Gastrocnemius medialis (tissue), 4 donors: ENCODE results near the gene SIMC1. TPM values are rescaled to one million over a fixed set of nuclear protein-coding genes. Genes with fewer than 3 reads are reported as not detected.

ENCODE experiments used
- ATAC-seq, 2 donors: fragments of 150-250 bp; one replicate each; pipeline ENCODE4 v1.9.1; 2016
- DNase-seq, 2 donors: peaks; one replicate each; pipeline ENCODE4 v3.0.0-alpha.2; 2019
- H3K27ac ChIP-seq, 4 donors: fragments of 200-600 bp; sonication (generic); 1 replicate in 1 of 4; 2 replicates in 3 of 4; pipeline ENCODE4 v1.5.1; 2016 to 2018; ENCODE audit warnings: mild to moderate bottlenecking in 2 of 4, moderate library complexity in 1 of 4
- H3K27me3 ChIP-seq, 3 donors: fragments of 200-600 bp; sonication (generic) in 2 of 3; 1 replicate in 1 of 3; 2 replicates in 2 of 3; pipeline versions ENCODE4 v1.5.1 to v1.6.0; 2016 to 2019; ENCODE audit warnings: mild to moderate bottlenecking in 1 of 3, moderate library complexity in 1 of 3
- H3K36me3 ChIP-seq, 2 donors: fragments of 200-600 bp; sonication (generic) in 1 of 2; one replicate each; pipeline ENCODE4 v1.5.1; 2017 to 2018
- H3K4me1 ChIP-seq, 2 donors: fragments of 200-600 bp; sonication (generic) in 1 of 2; one replicate each; pipeline ENCODE4 v1.5.1; 2016 to 2017; ENCODE audit warnings: mild to moderate bottlenecking in 2 of 2
- H3K4me3 ChIP-seq, 4 donors: fragments of 200-600 bp; sonication (generic) in 3 of 4; 1 replicate in 1 of 4; 2 replicates in 3 of 4; pipeline ENCODE4 v1.5.1; 2016 to 2019; ENCODE audit warnings: mild to moderate bottlenecking in 2 of 4
- H3K9me3 ChIP-seq, 3 donors: fragments of 200-600 bp; sonication (generic) in 2 of 3; 1 replicate in 1 of 3; 2 replicates in 2 of 3; pipeline ENCODE4 v1.5.1; 2016 to 2019
- POLR2A ChIP-seq, 2 donors: fragments of 450-650 bp; IDR thresholded peaks; one replicate each; pipeline ENCODE4 v1.6.1; 2017; ENCODE audit warnings: antibody characterized with exemption in 2 of 2, mild to moderate bottlenecking in 2 of 2, moderate library complexity in 2 of 2
- in situ Hi-C, 4 donors: fragments of 200-750 bp; cut with MboI; loops; one replicate each; pipeline versions ENCODE4 v1.15.0 to v1.8.0; 2017; ENCODE audit warnings: low sequenced_read_pairs in 4 of 4
- intact Hi-C: fragments of 100-400 bp; cut with DNase I; formaldehyde crosslinking; loops from one replicate; pipeline ENCODE4 v1.15.1; 2023; ENCODE audit warnings: low total_unique reads
- total RNA-seq, 4 donors: library from RNA; depleted of rRNA; stranded (reverse); fragments of >200 nt; gene quantifications; one replicate each; pipeline versions ENCODE4 v1.1.0 to v1.2.3, GENCODE V29; 2016
- TF ChIP-seq, protein P1 (sequence below), 5 experiments: fragments of 450-650 bp in 3 of 5; fragments of 200-600 bp in 2 of 5; sonication (generic) in 2 of 5; IDR thresholded peaks in 4 of 5; conservative IDR thresholded peaks in 1 of 5; 1 replicate in 4 of 5; 2 replicates in 1 of 5; pipeline ENCODE4 v1.5.1; 2016 to 2019; ENCODE audit warnings: antibody characterized with exemption in 5 of 5, mild to moderate bottlenecking in 3 of 5, moderate library complexity in 3 of 5

SIMC1 gene
- total RNA-seq, 4 donors from 2014 or later = 5.1 to 45.8 (median 11.5) TPM

DNA sequence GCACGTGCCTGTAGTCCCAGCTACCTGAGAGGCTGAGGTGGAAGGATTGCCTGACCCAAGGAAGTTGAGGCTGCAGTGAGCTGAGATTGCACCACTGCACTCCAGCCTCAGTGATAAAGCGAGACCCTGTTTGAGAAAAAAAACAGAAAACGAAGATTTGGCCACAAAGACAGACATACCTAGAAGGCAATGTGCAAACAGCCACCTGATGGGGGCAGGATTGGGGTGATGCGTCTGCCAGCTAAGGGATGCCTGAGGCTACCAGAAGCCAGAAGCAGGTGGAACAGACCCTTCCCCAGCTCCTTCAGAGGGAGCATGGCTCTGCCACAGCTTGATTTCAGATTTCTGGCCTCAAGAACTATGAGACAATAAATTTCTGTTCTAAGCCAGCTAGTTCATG is 153.3 kb downstream of the SIMC1 start:
- ATAC-seq = no peak
- TF ChIP-seq POLR2A (IDR thresholded peaks at IDR 0.05) = no peak
- TF ChIP-seq, protein P1, sequence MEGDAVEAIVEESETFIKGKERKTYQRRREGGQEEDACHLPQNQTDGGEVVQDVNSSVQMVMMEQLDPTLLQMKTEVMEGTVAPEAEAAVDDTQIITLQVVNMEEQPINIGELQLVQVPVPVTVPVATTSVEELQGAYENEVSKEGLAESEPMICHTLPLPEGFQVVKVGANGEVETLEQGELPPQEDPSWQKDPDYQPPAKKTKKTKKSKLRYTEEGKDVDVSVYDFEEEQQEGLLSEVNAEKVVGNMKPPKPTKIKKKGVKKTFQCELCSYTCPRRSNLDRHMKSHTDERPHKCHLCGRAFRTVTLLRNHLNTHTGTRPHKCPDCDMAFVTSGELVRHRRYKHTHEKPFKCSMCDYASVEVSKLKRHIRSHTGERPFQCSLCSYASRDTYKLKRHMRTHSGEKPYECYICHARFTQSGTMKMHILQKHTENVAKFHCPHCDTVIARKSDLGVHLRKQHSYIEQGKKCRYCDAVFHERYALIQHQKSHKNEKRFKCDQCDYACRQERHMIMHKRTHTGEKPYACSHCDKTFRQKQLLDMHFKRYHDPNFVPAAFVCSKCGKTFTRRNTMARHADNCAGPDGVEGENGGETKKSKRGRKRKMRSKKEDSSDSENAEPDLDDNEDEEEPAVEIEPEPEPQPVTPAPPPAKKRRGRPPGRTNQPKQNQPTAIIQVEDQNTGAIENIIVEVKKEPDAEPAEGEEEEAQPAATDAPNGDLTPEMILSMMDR (IDR thresholded peaks at IDR 0.05 in 4 of 5, conservative IDR thresholded peaks at IDR 0.05 in 1 of 5) = no peak
- no peak for DNase-seq
- Histone ChIP-seq H3K4me3 (no peak overlapping the region), H3K27me3 (no peaks in the 10 kb centered on the region), H3K36me3 (peaks cover 0 to 46% of the 10 kb centered on the region in 2 donors), H3K27ac (peak overlapping the region in 3 of 4 donors; percentile 11 to 98 (median 22)), H3K4me1 (peaks cover 25 to 26% of the 10 kb centered on the region in 2 donors), H3K9me3 (no peaks in the 10 kb centered on the region)
- in situ Hi-C loops (no loop called here), intact Hi-C loops (no loop called here)

DNA sequence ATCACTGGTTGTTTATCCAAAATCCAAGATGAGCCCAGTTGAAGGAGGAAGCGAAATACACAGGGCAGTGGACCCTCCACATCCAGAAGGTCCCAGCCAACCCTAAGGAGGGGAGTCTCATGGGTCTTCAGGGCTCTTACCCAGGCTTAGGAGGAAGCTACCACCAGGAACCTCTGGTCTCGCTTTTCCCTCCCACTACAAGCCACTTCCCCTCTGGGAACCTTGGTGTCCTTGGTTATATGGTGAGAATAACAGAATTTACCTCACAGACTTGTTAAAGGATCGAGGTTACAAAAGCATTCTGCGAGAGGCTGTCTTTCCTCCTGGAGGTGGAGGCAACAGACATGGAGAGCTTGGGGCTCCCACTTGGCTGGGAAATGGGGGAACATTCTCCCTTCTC is 153.8 kb downstream of the SIMC1 start:
- Histone ChIP-seq H3K4me3 (no peak overlapping the region), H3K4me1 (peaks cover 20 to 21% of the 10 kb centered on the region in 2 donors), H3K27me3 (no peaks in the 10 kb centered on the region), H3K9me3 (no peaks in the 10 kb centered on the region), H3K27ac (peak overlapping the region in 1 of 4 donors; percentile 98), H3K36me3 (peaks cover 0 to 49% of the 10 kb centered on the region in 2 donors)
- intact Hi-C loops (no loop called here), in situ Hi-C loops (no loop called here)
- DNase-seq = no peak
- ATAC-seq = no peak
- TF ChIP-seq, protein P1 (IDR thresholded peaks at IDR 0.05 in 4 of 5, conservative IDR thresholded peaks at IDR 0.05 in 1 of 5) = no peak
- no peak for TF ChIP-seq POLR2A (IDR thresholded peaks at IDR 0.05)

DNA sequence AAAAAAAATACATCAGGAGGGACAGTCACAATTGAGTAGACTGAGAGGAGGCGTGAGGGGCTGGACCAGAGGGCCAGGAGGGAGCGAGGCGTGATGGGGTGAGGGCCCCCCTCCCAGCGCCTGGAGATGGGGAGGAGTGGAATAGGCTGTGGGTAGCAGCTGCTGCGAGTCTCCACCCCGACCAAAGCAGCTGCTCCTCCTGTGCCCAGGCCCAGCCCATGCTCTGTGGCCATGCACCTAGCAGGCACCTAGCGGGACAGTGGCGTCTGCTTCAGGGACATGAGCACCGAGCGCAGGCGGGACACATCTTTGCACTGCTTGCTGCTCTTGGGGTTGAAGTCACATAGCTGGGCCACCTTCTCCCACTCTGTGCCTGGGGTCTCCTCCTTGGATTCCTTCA is 154.3 kb downstream of the SIMC1 start:
- Histone ChIP-seq H3K4me3 (no peak overlapping the region), H3K27me3 (no peaks in the 10 kb centered on the region), H3K27ac (peak overlapping the region in 1 of 4 donors; percentile 98), H3K4me1 (peaks cover 15% of the 10 kb centered on the region in 2 donors), H3K9me3 (no peaks in the 10 kb centered on the region), H3K36me3 (peaks cover 0 to 52% of the 10 kb centered on the region in 2 donors)
- in situ Hi-C loops (no loop called here), intact Hi-C loops (no loop called here)
- ATAC-seq (no peak), DNase-seq (no peak)
- TF ChIP-seq POLR2A (IDR thresholded peaks at IDR 0.05) = no peak
- TF ChIP-seq, protein P1 (IDR thresholded peaks at IDR 0.05 in 4 of 5, conservative IDR thresholded peaks at IDR 0.05 in 1 of 5) = no peak

DNA sequence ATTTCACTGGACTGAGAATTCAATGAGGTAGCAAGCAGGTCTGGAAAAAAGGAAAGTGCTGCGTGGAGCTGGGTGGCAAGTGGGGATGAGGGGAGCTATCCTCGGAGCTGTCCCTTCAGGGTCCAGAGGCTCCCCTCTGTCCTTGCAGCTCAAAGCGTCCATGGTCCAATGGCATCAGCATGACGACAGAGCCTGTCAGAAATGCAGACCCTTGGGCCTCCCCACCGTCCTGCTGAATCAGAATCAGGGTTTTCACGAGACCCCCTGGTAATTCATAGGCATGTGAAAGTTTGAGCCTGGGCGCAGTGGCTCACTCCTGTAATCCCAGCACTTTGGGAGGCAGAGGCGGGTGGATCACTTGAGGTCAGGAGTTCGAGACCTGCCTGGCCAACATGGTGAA is 155.9 kb downstream of the SIMC1 start:
- no peaks in the 10 kb centered on the region for H3K27me3 ChIP-seq
- H3K36me3 ChIP-seq = peaks cover 0 to 65% of the 10 kb centered on the region in 2 donors
- no peak overlapping the region for H3K4me3 ChIP-seq
- peaks cover 11 to 13% of the 10 kb centered on the region in 2 donors for H3K4me1 ChIP-seq
- ATAC-seq (no peak), DNase-seq (no peak)
- no peak overlapping the region for H3K27ac ChIP-seq
- intact Hi-C loops = no loop called here
- H3K9me3 ChIP-seq = no peaks in the 10 kb centered on the region
- TF ChIP-seq POLR2A (IDR thresholded peaks at IDR 0.05) = no peak
- TF ChIP-seq, protein P1 (IDR thresholded peaks at IDR 0.05 in 4 of 5, conservative IDR thresholded peaks at IDR 0.05 in 1 of 5) = no peak
- in situ Hi-C loops = no loop called here
